A549 (cell line): ENCODE data around the gene TCF7L2. TPM values are rescaled to one million over a fixed set of nuclear protein-coding genes. Genes with fewer than 3 reads are reported as not detected.

Experiments used
- ATAC-seq, 2 experiments: fragments of 200-7000 bp in 1 of 2; fragments of >200 bp in 1 of 2; cut with Nextera tagmentation in 1 of 2; cut with Tn5 transposase in 1 of 2; 3 replicates each; pipeline versions ENCODE4 v1.8.0 to v1.9.1; 2018 to 2020; ENCODE audit warnings: mild to moderate bottlenecking in 1 of 2, moderate library complexity in 1 of 2
- CTCF ChIA-PET: fragments of 300-600 bp; sonication (Branson Sonifier 250); formaldehyde crosslinking; extraction: SDS; loops from one replicate; lab custom pipeline; 2021; ENCODE audit warnings: antibody characterized with exemption, inconsistent platforms; lab: Yijun Ruan, JAX
- POLR2A ChIA-PET: fragments of 350-600 bp; formaldehyde crosslinking; extraction: SDS; loops from one replicate; lab custom pipeline; 2021; ENCODE audit warnings: antibody characterized with exemption, inconsistent platforms; lab: Yijun Ruan, JAX
- DNase-seq, 2 experiments: peaks; one replicate each; pipeline versions ENCODE4 v3.0.0 to v3.0.0-alpha.2; 2011 to 2016; ENCODE audit warnings: low read depth in 1 of 2, low spot score in 1 of 2
- FAIRE-seq: peaks from 2 replicates; lab custom pipeline; 2011; peaks lifted over from hg19 to GRCh38; lab: Jason Lieb, UNC
- H3K27ac ChIP-seq, 2 experiments: fragments of >200 bp; sonication (Bioruptor Twin); formaldehyde crosslinking; 3 replicates each; pipeline ENCODE4 v1.5.1; 2016 to 2017
- H3K4me1 ChIP-seq: fragments of >200 bp; sonication (Bioruptor Twin); formaldehyde crosslinking; 3 replicates; pipeline ENCODE4 v1.6.1; 2016
- H3K4me2 ChIP-seq: fragments of >200 bp; sonication (Bioruptor Twin); formaldehyde crosslinking; 3 replicates; pipeline ENCODE4 v1.6.1; 2016
- H3K4me3 ChIP-seq: fragments of >200 bp; sonication (Bioruptor Twin); formaldehyde crosslinking; 3 replicates; pipeline ENCODE4 v1.5.1; 2016
- H3K9me3 ChIP-seq: fragments of >200 bp; sonication (Bioruptor Twin); formaldehyde crosslinking; 3 replicates; pipeline ENCODE4 v1.6.1; 2016
- BHLHE40 ChIP-seq: IDR thresholded peaks from 2 replicates; pipeline ENCODE4 v1.6.1; 2012; ENCODE audit warnings: low read depth, low read length, inconsistent platforms
- CBX2 ChIP-seq: fragments of 200-600 bp; sonication (generic); IDR thresholded peaks from 2 replicates; pipeline ENCODE4 v1.6.1; 2016; ENCODE audit warnings: low read depth, mild to moderate bottlenecking, borderline replicate concordance
- CBX8 ChIP-seq: fragments of 200-600 bp; sonication (generic); IDR thresholded peaks from 2 replicates; pipeline ENCODE4 v1.6.1; 2016
- CEBPB ChIP-seq, 2 experiments: fragments of >200 bp in 1 of 2; sonication (Bioruptor Twin) in 1 of 2; formaldehyde crosslinking in 1 of 2; IDR thresholded peaks; 2 replicates each; pipeline ENCODE4 v1.6.1; 2012 to 2016
- CHD2 ChIP-seq: fragments of 150-350 bp; IDR thresholded peaks from 2 replicates; pipeline ENCODE4 v1.6.1; 2014; ENCODE audit warnings: low read length; ENCODE audit not compliant: partially characterized antibody
- CHD4 ChIP-seq: fragments of 200-600 bp; sonication (generic); IDR thresholded peaks from 2 replicates; pipeline ENCODE4 v1.6.1; 2016; ENCODE audit warnings: antibody characterized with exemption, mild to moderate bottlenecking, borderline replicate concordance
- EHMT2 ChIP-seq: fragments of 200-600 bp; sonication (generic); IDR thresholded peaks from 2 replicates; pipeline ENCODE4 v1.6.1; 2016; ENCODE audit warnings: antibody characterized with exemption, low read depth, mild to moderate bottlenecking, moderate library complexity
- EP300 ChIP-seq, 2 experiments: fragments of >200 bp; sonication (Bioruptor Twin); formaldehyde crosslinking; IDR thresholded peaks; 2 replicates in 1 of 2; 3 replicates in 1 of 2; pipeline ENCODE4 v1.6.1; 2016 to 2017
- ESRRA ChIP-seq: fragments of 150-350 bp; IDR thresholded peaks from 2 replicates; pipeline ENCODE4 v1.6.1; 2014; ENCODE audit warnings: mild to moderate bottlenecking, low read length, borderline replicate concordance
- FOXS1 ChIP-seq: fragments of 250-450 bp; sonication (Bioruptor Pico); IDR thresholded peaks from 2 replicates; pipeline ENCODE4 v1.5.0; 2020; ENCODE audit warnings: mild to moderate bottlenecking, moderate library complexity
- GATA3 ChIP-seq: IDR thresholded peaks from 2 replicates; pipeline ENCODE4 v1.6.1; 2012; ENCODE audit warnings: borderline replicate concordance
- HDAC2 ChIP-seq: fragments of 200-600 bp; sonication (generic); IDR thresholded peaks from 2 replicates; pipeline ENCODE4 v1.6.1; 2016
- HEYL ChIP-seq: fragments of 250-450 bp; sonication (Bioruptor Pico); IDR thresholded peaks from 2 replicates; pipeline ENCODE4 v1.8.0; 2021; ENCODE audit warnings: mild to moderate bottlenecking, moderate library complexity
- RFX5 ChIP-seq: fragments of 450-650 bp; IDR thresholded peaks from 2 replicates; pipeline ENCODE4 v1.7.1; 2014; ENCODE audit warnings: antibody characterized with exemption, mild to moderate bottlenecking, moderate library complexity
- SMC3 ChIP-seq: fragments of >200 bp; sonication (Bioruptor Twin); formaldehyde crosslinking; IDR thresholded peaks from 3 replicates; pipeline ENCODE4 v1.6.1; 2018; ENCODE audit warnings: inconsistent platforms
- ZC3H11A ChIP-seq: fragments of 450-650 bp; IDR thresholded peaks from 2 replicates; pipeline ENCODE4 v1.6.1; 2014; ENCODE audit warnings: antibody characterized with exemption, mild to moderate bottlenecking
- ZFP36 ChIP-seq: fragments of 450-650 bp; IDR thresholded peaks from 2 replicates; pipeline ENCODE4 v1.6.1; 2014; ENCODE audit warnings: borderline replicate concordance; ENCODE audit not compliant: partially characterized antibody
- WGBS: methylation state at CpG from one replicate; pipeline ENCODE4 v1.1.6; 2017; ENCODE audit errors: missing lambda C conversion rate; 5-methylcytosine and 5-hydroxymethylcytosine counted together
- polyA plus RNA-seq, 4 experiments: library from polyadenylated mRNA; depleted of rRNA in 3 of 4; stranded (reverse); fragments of >200 nt; fragmentation: RNase III in 1 of 4; extraction: RNeasy Plus Mini Kit Qiagen cat#74134 plus additional on column Dnase treatment in 1 of 4; gene quantifications; 2 replicates in 3 of 4; 3 replicates in 1 of 4; pipeline ENCODE4 v1.2.3, GENCODE V29; 2011 to 2017
- TF ChIP-seq, protein P1 (sequence below): fragments of >200 bp; sonication (Bioruptor Twin); formaldehyde crosslinking; IDR thresholded peaks from 3 replicates; pipeline ENCODE4 v1.5.1; 2016
- TF ChIP-seq, protein P2 (sequence below): fragments of >200 bp; sonication (Bioruptor Twin); formaldehyde crosslinking; IDR thresholded peaks from 2 replicates; pipeline ENCODE4 v1.6.1; 2016
- TF ChIP-seq, protein P3 (sequence below): fragments of 450-650 bp; IDR thresholded peaks from 2 replicates; pipeline ENCODE4 v1.6.1; 2014; ENCODE audit warnings: antibody characterized with exemption

TCF7L2 gene
- polyA plus RNA-seq, 2 of the 4 experiments (the other 2 are of a cell fraction): 11.3 to 14.5 TPM

DNA sequence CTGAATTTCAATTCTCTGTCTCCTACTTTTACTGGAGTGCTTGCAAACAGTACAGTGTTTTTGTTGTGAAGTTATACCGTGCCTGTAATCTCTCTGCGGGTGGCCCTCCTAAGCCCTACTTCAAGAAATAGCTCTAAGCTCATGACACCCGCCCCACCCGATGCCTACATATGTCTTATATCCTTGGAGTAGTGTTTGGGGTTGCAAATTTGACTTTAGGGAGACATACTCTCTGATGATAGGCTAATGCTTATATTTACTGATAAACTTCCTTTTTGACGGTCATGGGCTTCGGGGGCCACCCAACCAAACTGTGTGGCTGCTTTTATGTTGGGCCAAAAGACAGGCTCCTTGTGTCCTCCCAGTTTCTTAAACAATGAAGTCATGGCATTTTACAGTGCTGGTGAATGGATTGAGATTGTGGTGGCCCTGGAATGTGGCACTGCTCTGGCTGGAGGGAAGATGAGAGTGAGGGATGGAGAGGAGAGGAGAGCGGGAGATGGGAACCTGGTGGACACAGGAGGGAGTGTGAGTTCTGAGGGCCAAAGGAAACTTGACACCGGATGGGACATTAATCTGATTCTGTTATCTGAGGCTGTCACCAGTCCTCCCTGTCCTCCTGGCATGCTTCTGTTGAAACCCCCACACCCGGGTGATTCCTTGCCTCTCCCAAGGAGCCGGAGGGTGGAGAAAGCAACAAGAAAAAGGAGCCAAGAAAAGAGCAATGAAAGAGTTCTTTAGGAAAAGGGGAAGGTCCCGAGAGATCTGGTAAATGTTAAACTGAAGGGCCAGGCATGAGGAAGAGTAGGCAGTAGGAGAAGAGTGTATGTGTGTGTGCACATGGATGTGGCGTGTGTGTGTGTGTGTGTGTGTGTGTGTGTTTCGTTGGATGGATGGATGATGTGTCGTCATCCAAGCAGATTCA, 113.3 kb downstream of the TCF7L2 start:
- peak in 1 of 2 experiments; percentile 30; a peak in 3 of 6 replicates for ATAC-seq
- no peak overlapping the region for H3K4me3 ChIP-seq
- POLR2A ChIA-PET: interaction anchor here (1.0 kb wide), 1 partner anchor 10 kb away, joined by 6 read pairs; no protein-coding TSS in a partner anchor
- H3K9me3 ChIP-seq: no peaks in the 10 kb centered on the region
- no peak for DNase-seq
- peaks cover 74% of the 10 kb centered on the region for H3K4me1 ChIP-seq
- no peak for TF ChIP-seq FOXS1 (CRISPR knock-in tag)
- no peak for TF ChIP-seq GATA3
- no peak for TF ChIP-seq ZC3H11A
- no peak for TF ChIP-seq SMC3
- TF ChIP-seq RFX5: no peak
- no peak for TF ChIP-seq EHMT2
- FAIRE-seq: no peak
- peak overlapping the region in 1 of 2 experiments; percentile 89; a peak in 3 of 6 replicates for H3K27ac ChIP-seq
- H3K4me2 ChIP-seq: no peak overlapping the region
- CTCF ChIA-PET: interaction anchor here (0.5 to 1.3 kb wide), 2 partner anchors 11 to 155 kb away, joined by 4 to 5 read pairs; no protein-coding TSS in a partner anchor
- 88% methylated on average over 14 of the region's 14 CpGs for WGBS

DNA sequence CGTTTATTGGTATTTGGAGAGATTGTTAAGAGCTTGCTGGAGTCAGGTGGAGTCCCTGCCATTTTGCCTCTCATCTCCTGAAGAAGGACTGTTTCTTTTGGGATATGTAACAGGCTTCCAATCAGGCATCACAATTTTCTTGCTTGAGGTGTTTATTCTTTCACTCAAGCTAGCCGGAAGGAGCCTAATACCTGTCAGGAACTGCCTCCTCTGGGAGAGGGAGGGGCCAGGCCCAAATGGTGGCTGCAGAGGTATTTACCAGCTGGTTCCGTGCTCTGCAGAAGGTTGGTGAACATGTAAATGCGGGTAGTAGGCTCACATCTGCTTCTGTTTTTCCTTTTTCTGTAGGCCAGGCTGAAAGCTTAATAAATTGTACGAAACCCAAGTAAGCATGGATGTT, 114.0 kb downstream of the TCF7L2 start:
- WGBS: 94% methylated on average over 5 of the region's 5 CpGs
- CTCF ChIA-PET: interaction anchor here (1.3 kb wide), 1 partner anchor 12 kb away, joined by 4 read pairs; no protein-coding TSS in a partner anchor
- DNase-seq (no peak), ATAC-seq (no peak), FAIRE-seq (no peak)
- no peak overlapping the region for H3K4me3 ChIP-seq
- peak overlapping the region in 1 of 2 experiments; percentile 89; a peak in 2 of 6 replicates for H3K27ac ChIP-seq
- H3K9me3 ChIP-seq: no peaks in the 10 kb centered on the region
- POLR2A ChIA-PET: interaction anchor here (1.0 kb wide), 1 partner anchor 10 kb away, joined by 6 read pairs; no protein-coding TSS in a partner anchor
- H3K4me2 ChIP-seq: no peak overlapping the region
- peaks cover 66% of the 10 kb centered on the region for H3K4me1 ChIP-seq
- no peak for TF ChIP-seq SMC3
- TF ChIP-seq CEBPB (IDR thresholded peaks at IDR 0.05): no peak
- no peak for TF ChIP-seq CBX2
- TF ChIP-seq, protein P1, sequence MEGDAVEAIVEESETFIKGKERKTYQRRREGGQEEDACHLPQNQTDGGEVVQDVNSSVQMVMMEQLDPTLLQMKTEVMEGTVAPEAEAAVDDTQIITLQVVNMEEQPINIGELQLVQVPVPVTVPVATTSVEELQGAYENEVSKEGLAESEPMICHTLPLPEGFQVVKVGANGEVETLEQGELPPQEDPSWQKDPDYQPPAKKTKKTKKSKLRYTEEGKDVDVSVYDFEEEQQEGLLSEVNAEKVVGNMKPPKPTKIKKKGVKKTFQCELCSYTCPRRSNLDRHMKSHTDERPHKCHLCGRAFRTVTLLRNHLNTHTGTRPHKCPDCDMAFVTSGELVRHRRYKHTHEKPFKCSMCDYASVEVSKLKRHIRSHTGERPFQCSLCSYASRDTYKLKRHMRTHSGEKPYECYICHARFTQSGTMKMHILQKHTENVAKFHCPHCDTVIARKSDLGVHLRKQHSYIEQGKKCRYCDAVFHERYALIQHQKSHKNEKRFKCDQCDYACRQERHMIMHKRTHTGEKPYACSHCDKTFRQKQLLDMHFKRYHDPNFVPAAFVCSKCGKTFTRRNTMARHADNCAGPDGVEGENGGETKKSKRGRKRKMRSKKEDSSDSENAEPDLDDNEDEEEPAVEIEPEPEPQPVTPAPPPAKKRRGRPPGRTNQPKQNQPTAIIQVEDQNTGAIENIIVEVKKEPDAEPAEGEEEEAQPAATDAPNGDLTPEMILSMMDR: no peak
- TF ChIP-seq EP300 (IDR thresholded peaks at IDR 0.05): no peak
- no peak for TF ChIP-seq CHD4
- no peak for TF ChIP-seq ZFP36
- TF ChIP-seq CHD2: no peak
- TF ChIP-seq, protein P2, sequence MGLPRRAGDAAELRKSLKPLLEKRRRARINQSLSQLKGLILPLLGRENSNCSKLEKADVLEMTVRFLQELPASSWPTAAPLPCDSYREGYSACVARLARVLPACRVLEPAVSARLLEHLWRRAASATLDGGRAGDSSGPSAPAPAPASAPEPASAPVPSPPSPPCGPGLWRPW: no peak
- TF ChIP-seq BHLHE40: no peak
- no peak for TF ChIP-seq ESRRA
- TF ChIP-seq HEYL (CRISPR knock-in tag): no peak
- no peak for TF ChIP-seq HDAC2
- no peak for TF ChIP-seq GATA3
- no peak for TF ChIP-seq FOXS1 (CRISPR knock-in tag)
- TF ChIP-seq, protein P3, sequence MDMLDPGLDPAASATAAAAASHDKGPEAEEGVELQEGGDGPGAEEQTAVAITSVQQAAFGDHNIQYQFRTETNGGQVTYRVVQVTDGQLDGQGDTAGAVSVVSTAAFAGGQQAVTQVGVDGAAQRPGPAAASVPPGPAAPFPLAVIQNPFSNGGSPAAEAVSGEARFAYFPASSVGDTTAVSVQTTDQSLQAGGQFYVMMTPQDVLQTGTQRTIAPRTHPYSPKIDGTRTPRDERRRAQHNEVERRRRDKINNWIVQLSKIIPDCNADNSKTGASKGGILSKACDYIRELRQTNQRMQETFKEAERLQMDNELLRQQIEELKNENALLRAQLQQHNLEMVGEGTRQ: no peak
- no peak for TF ChIP-seq CBX8
